ENCODE measurements around the gene MAPK1. TPM values are rescaled to one million over a fixed set of nuclear protein-coding genes. Genes with fewer than 3 reads are reported as not detected.
"Not testable (repeated sequence)": the region's sequence is repeated elsewhere in the genome, so short reads cannot be mapped to it uniquely, and the experiment has no call there.

MAPK1 gene
- total and polyA plus RNA-seq, 9 of the 15 experiments (the other 6 are each of a cell fraction or from before 2014, with no cell fraction given), result 46.3 to 575 (median 283) TPM

DNA sequence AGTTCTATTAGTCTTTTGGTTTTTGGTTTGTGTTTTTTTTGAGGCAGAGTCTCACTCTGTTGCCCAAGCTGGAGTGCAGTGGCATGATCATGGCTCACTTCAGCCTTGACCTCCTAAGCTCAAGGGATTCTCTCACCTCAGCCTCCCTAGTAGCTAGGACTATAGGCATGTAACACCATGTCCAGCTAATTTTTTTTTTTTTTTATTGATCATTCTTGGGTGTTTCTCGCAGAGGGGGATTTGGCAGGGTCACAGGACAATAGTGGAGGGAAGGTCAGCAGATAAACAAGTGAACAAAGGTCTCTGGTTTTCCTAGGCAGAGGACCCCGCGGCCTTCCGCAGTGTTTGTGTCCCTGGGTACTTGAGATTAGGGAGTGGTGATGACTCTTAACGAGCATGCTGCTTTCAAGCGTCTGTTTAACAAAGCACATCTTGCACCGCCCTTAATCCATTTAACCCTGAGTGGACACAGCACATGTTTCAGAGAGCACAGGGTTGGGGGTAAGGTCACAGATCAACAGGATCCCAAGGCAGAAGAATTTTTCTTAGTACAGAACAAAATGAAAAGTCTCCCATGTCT is 15.4 kb upstream of the MAPK1 start:
- whole genome bisulfite sequencing (ENCODE audit: insufficient coverage, low coverage, missing lambda C conversion rate), result 10% methylated on average over 3 of the region's 7 CpGs
- BruUV-seq (replicated peaks); FAIRE-seq; H3K4me3 ChIP-seq; in situ Hi-C loops (cut with MboI); H4K20me1 ChIP-seq (replicated peaks; ENCODE audit: control insufficient read depth, insufficient read depth, low read length); H3K4me2 ChIP-seq (ENCODE audit: insufficient read depth, low read length); H3K79me2 ChIP-seq (ENCODE audit: control insufficient read depth, insufficient read depth, low read length); H3K36me3 ChIP-seq (ENCODE audit: control insufficient read depth, insufficient read depth, low read length); intact Hi-C loops (cut with micrococcal nuclease); H3K27ac ChIP-seq (ENCODE audit: extremely low read depth, low read depth, low read length); CTCF ChIA-PET (ENCODE audit: low intra/inter-chr PET ratio); H3K4me1 ChIP-seq (replicated peaks in 1 of 2; ENCODE audit: control insufficient read depth in 2 of 2, insufficient read depth in 2 of 2, low read length in 2 of 2); H3K9me3 ChIP-seq (replicated peaks; ENCODE audit: control insufficient read depth, insufficient read depth, low read depth, low read length); H2AFZ ChIP-seq (ENCODE audit: low read depth, low read length); H3K9me1 ChIP-seq (ENCODE audit: control insufficient read depth, insufficient read depth, low read length); H3K9ac ChIP-seq (ENCODE audit: insufficient read depth in 1 of 2, low read depth in 2 of 2, low read length in 2 of 2); DNase-seq (ENCODE audit: extremely low read depth in 1 of 4, low spot score in 3 of 4): not testable (repeated sequence)
- POLR2A ChIA-PET, result interaction anchor here (0.6 to 35.2 kb wide), 3 partner anchors 11 to 147 kb away, joined by 4 to 1351 read pairs (median 6); partner anchors contain the start of gene MAPK1
- peaks cover 4 to 25% of the 10 kb centered on the region in 2 experiments; a peak in 4 of 5 replicates for H3K27me3 ChIP-seq (ENCODE audit: control insufficient read depth in 2 of 2, insufficient read depth in 2 of 2, low read length in 2 of 2)
- ATAC-seq, result peak; percentile 67
- TF ChIP-seq SMAD4 (CRISPR knock-in tag; conservative IDR thresholded peaks at IDR 0.05) (peak; percentile 38; the same call in 1 of the 2 replicates), HOXB6 (CRISPR knock-in tag; IDR thresholded peaks at IDR 0.05; ENCODE audit: borderline replicate concordance) (0 out of 2 replicates have a peak, but pooled peaks have one; percentile 42), DMBX1 (CRISPR knock-in tag; IDR thresholded peaks at IDR 0.05; ENCODE audit: borderline replicate concordance) (peak; percentile 73; the same call in 1 of the 2 replicates), ZNF253 (CRISPR knock-in tag; conservative IDR thresholded peaks at IDR 0.05) (0 out of 2 replicates have a peak, but pooled peaks have one; percentile 70), OTX1 (CRISPR knock-in tag; IDR thresholded peaks at IDR 0.05) (peak; percentile 71; the same call in 1 of the 2 replicates), CXXC5 (CRISPR knock-in tag; IDR thresholded peaks at IDR 0.05) (peak; percentile 68), GABPB2 (CRISPR knock-in tag; conservative IDR thresholded peaks at IDR 0.05) (peak; percentile 84; the same call in 1 of the 2 replicates), TEAD1 (CRISPR knock-in tag; IDR thresholded peaks at IDR 0.05) (0 out of 4 replicates have a peak, but pooled peaks of 1 of the 2 experiments have one; percentile 41), FOXA3 (CRISPR knock-in tag; conservative IDR thresholded peaks at IDR 0.05 in 1 of 2, IDR thresholded peaks at IDR 0.05 in 1 of 2) (peak in 1 of 2 experiments; percentile 74; a peak in 2 of 4 replicates), ELF4 (CRISPR knock-in tag; IDR thresholded peaks at IDR 0.05) (peak; percentile 92), TCF3 (CRISPR knock-in tag; IDR thresholded peaks at IDR 0.05) (peak; percentile 50; the same call in 1 of the 2 replicates), LCOR (CRISPR knock-in tag; IDR thresholded peaks at IDR 0.05) (0 out of 2 replicates have a peak, but pooled peaks have one; percentile 2), KAT7 (CRISPR knock-in tag; IDR thresholded peaks at IDR 0.05; ENCODE audit: borderline replicate concordance) (0 out of 2 replicates have a peak, but pooled peaks have one; percentile 12)
- TF ChIP-seq, protein P1, sequence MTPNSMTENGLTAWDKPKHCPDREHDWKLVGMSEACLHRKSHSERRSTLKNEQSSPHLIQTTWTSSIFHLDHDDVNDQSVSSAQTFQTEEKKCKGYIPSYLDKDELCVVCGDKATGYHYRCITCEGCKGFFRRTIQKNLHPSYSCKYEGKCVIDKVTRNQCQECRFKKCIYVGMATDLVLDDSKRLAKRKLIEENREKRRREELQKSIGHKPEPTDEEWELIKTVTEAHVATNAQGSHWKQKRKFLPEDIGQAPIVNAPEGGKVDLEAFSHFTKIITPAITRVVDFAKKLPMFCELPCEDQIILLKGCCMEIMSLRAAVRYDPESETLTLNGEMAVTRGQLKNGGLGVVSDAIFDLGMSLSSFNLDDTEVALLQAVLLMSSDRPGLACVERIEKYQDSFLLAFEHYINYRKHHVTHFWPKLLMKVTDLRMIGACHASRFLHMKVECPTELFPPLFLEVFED (CRISPR knock-in tag; conservative IDR thresholded peaks at IDR 0.05), result peak; percentile 89
- TF ChIP-seq, protein P2, sequence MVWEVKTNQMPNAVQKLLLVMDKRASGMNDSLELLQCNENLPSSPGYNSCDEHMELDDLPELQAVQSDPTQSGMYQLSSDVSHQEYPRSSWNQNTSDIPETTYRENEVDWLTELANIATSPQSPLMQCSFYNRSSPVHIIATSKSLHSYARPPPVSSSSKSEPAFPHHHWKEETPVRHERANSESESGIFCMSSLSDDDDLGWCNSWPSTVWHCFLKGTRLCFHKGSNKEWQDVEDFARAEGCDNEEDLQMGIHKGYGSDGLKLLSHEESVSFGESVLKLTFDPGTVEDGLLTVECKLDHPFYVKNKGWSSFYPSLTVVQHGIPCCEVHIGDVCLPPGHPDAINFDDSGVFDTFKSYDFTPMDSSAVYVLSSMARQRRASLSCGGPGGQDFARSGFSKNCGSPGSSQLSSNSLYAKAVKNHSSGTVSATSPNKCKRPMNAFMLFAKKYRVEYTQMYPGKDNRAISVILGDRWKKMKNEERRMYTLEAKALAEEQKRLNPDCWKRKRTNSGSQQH (CRISPR knock-in tag; IDR thresholded peaks at IDR 0.05), result peak; percentile 94
- TF ChIP-seq, protein P3, sequence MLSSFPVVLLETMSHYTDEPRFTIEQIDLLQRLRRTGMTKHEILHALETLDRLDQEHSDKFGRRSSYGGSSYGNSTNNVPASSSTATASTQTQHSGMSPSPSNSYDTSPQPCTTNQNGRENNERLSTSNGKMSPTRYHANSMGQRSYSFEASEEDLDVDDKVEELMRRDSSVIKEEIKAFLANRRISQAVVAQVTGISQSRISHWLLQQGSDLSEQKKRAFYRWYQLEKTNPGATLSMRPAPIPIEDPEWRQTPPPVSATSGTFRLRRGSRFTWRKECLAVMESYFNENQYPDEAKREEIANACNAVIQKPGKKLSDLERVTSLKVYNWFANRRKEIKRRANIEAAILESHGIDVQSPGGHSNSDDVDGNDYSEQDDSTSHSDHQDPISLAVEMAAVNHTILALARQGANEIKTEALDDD (IDR thresholded peaks at IDR 0.05), result peak; percentile 77
- TF ChIP-seq, protein P4, sequence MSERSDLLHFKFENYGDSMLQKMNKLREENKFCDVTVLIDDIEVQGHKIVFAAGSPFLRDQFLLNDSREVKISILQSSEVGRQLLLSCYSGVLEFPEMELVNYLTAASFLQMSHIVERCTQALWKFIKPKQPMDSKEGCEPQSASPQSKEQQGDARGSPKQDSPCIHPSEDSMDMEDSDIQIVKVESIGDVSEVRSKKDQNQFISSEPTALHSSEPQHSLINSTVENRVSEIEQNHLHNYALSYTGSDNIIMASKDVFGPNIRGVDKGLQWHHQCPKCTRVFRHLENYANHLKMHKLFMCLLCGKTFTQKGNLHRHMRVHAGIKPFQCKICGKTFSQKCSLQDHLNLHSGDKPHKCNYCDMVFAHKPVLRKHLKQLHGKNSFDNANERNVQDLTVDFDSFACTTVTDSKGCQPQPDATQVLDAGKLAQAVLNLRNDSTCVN (CRISPR knock-in tag; IDR thresholded peaks at IDR 0.05), result 0 out of 2 replicates have a peak, but pooled peaks have one; percentile 77
